HepG2 (cell line): ENCODE measurements around the gene TEF. TPM values are rescaled to one million over a fixed set of nuclear protein-coding genes. Genes with fewer than 3 reads are reported as not detected.

Experiments
- AKAP8 ChIP-seq: sonication (generic); formaldehyde crosslinking; IDR thresholded peaks from 2 replicates; pipeline ENCODE4 v1.5.1; 2020; ENCODE audit warnings: mild to moderate bottlenecking, missing genetic modification reagents
- BCL3 ChIP-seq: sonication (generic); formaldehyde crosslinking; IDR thresholded peaks from 2 replicates; pipeline ENCODE4 v1.5.1; 2020; ENCODE audit warnings: mild to moderate bottlenecking, missing genetic modification reagents, moderate library complexity
- ETV5 ChIP-seq: IDR thresholded peaks from 2 replicates; pipeline ENCODE4 v1.6.1; 2018; ENCODE audit warnings: missing biosample characterization, missing genetic modification reagents, inconsistent platforms, borderline replicate concordance
- GATAD2A ChIP-seq: IDR thresholded peaks from 2 replicates; pipeline ENCODE4 v1.6.1; 2016
- MAFK ChIP-seq, 2 experiments: IDR thresholded peaks in 1 of 2; conservative IDR thresholded peaks in 1 of 2; 2 replicates each; pipeline ENCODE4 v1.6.1; 2011; ENCODE audit warnings: improper control_type of control experiment in 2 of 2, low read length in 2 of 2
- MED8 ChIP-seq: sonication (generic); formaldehyde crosslinking; IDR thresholded peaks from 2 replicates; pipeline ENCODE4 v1.8.1; 2023; ENCODE audit warnings: mild to moderate bottlenecking, missing genetic modification reagents; ENCODE audit not compliant: insufficient replicate concordance
- RARG ChIP-seq: sonication (generic); formaldehyde crosslinking; IDR thresholded peaks from 2 replicates; pipeline ENCODE4 v1.4.0; 2020; ENCODE audit warnings: low read depth, mild to moderate bottlenecking, missing genetic modification reagents
- RFXANK ChIP-seq: IDR thresholded peaks from 2 replicates; pipeline ENCODE4 v1.6.1; 2016
- SP2 ChIP-seq: sonication (generic); formaldehyde crosslinking; IDR thresholded peaks from 2 replicates; pipeline ENCODE4 v1.5.1; 2020; ENCODE audit warnings: mild to moderate bottlenecking, missing genetic modification reagents
- ZBTB26 ChIP-seq: IDR thresholded peaks from 2 replicates; pipeline ENCODE4 v1.6.1; 2016; ENCODE audit warnings: missing compliant biosample characterization, missing genetic modification reagents, borderline replicate concordance
- ZKSCAN5 ChIP-seq: sonication (generic); formaldehyde crosslinking; IDR thresholded peaks from 2 replicates; pipeline ENCODE4 v1.5.1; 2020; ENCODE audit warnings: mild to moderate bottlenecking, missing genetic modification reagents
- ZNF407 ChIP-seq: sonication (generic); formaldehyde crosslinking; IDR thresholded peaks from one replicate; pipeline ENCODE4 v1.5.1; 2020; ENCODE audit warnings: mild to moderate bottlenecking, missing genetic modification reagents; ENCODE audit errors: not compliant biosample characterization
- ZNF605 ChIP-seq: sonication (generic); formaldehyde crosslinking; IDR thresholded peaks from 2 replicates; pipeline ENCODE4 v1.8.0; 2022; ENCODE audit warnings: mild to moderate bottlenecking, missing genetic modification reagents
- ZNF747 ChIP-seq: sonication (generic); formaldehyde crosslinking; IDR thresholded peaks from 2 replicates; pipeline ENCODE4 v1.8.1; 2023; ENCODE audit warnings: missing genetic modification reagents, mild to moderate bottlenecking, borderline replicate concordance
- ZNF777 ChIP-seq: sonication (generic); formaldehyde crosslinking; IDR thresholded peaks from 2 replicates; pipeline ENCODE4 v1.4.0; 2020; ENCODE audit warnings: missing genetic modification reagents
- polyA plus RNA-seq, 8 experiments: library from polyadenylated mRNA; depleted of rRNA in 3 of 8; stranded (reverse) in 7 of 8; unstranded in 1 of 8; fragments of >200 nt; fragmentation: Illumina TruSeq in 4 of 8; extraction: Trizol in 4 of 8; gene quantifications; 2 replicates each; pipeline versions ENCODE4 v1.2.1 to v1.2.3, GENCODE V29; 2011 to 2016; ENCODE audit warnings: low read depth in 4 of 8, missing spikeins in 1 of 8, mixed read lengths in 1 of 8; ENCODE audit not compliant: insufficient read depth in 1 of 8
- total RNA-seq, 5 experiments: library from RNA; depleted of rRNA; stranded (reverse); fragments of >200 nt; fragmentation: Illumina TruSeq; extraction: Trizol; gene quantifications; 2 replicates each; pipeline ENCODE4 v1.2.3, GENCODE V29; 2016; ENCODE audit warnings: low read depth in 1 of 5

TEF gene
- total and polyA plus RNA-seq, 2 of the 13 experiments (the other 11 are each of a cell fraction or from before 2014, with no cell fraction given), result 7.6 to 11.2 TPM

DNA sequence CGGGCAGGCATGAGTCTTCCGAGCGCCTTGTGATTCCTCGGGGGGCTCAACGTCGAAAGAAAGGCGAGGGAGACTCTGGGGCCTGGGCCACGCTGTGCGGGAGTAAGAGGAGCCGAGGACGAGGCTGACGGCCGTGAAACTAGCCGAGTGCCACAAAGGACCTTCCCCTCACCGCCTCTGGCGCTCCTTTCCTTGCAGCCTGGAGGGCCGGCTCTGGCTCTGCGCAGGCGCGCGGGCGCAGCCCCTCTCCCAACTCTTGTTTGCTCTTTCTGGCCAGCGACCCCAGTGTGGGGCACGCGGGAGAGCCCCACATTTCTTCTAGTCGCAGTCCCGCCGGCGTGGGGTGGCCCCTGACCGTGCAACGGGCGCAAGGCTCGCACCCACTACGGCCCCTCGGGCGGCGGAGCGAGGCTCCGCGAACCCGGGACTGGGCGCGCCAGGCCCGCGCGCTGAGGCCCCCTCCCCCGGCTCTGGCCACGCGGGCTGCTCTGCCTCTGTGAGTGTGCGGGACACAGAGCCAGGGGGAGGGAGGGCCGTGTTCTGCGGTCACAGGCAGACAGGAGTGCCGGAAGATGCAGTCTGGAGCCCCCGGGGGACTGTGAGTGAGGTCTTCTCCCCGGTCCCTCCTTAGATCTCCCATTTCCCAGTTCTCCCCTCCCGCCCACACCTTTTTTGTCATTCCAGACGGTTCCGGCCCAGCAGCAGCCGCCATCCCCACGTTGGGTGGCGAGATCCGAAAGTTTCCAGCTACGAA is 65.9 kb downstream of the TEF start (continued):
- TF ChIP-seq ZNF407 (CRISPR knock-in tag) (no peak), MAFK (conservative IDR thresholded peaks at IDR 0.05 in 1 of 2, IDR thresholded peaks at IDR 0.05 in 1 of 2; ENCODE audit: low read length in 2 of 2) (no peak), SP2 (CRISPR knock-in tag) (no peak), ETV5 (CRISPR knock-in tag) (no peak), AKAP8 (CRISPR knock-in tag) (no peak), ZKSCAN5 (CRISPR knock-in tag) (no peak), BCL3 (CRISPR knock-in tag) (no peak), ZNF747 (CRISPR knock-in tag) (no peak), ZNF605 (CRISPR knock-in tag) (no peak), MED8 (CRISPR knock-in tag) (no peak), RFXANK (CRISPR knock-in tag) (no peak), ZNF777 (CRISPR knock-in tag) (no peak; the same call in 1 of the 2 replicates), RARG (CRISPR knock-in tag) (no peak), ZBTB26 (CRISPR knock-in tag) (no peak), GATAD2A (no peak)
